ENCODE results near the gene TPST2.

Gene TPST2

DNA sequence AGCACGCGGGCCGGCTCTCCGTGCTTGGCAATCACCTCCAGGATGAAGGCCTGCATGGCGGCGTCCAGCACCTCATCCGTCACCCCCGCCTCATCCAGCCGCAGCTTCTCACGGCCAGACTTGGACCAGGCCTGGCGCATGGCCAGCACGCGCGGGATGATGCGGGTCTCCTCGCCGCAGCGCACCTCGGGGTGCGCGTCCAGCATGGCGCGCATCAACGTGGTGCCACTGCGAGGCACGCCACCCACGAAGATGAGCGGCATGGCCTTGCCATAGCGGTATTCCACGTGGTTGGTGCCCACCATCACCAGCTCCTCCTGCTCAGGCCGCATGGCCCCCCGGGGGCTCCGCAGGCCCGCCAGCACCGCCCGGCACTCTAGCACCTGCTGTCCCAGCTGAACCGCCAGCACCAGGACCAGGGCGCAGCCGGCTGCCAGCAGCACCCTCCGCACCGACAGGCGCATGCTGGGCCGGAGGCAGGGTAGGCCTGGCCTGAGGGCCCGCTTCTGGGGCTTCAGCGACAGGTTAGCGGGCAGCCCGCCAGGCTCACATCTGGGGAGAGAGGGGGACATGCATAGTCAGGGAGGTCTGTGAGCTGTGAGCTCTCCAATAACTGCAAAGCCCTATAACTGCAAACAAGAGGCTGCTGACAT lies 48.6 kb downstream of the TPST2 start:
- H3K9ac ChIP-seq = no peak overlapping the region
- peaks cover 5% of the 10 kb centered on the region; the same call in 1 of the 2 replicates for H3K79me2 ChIP-seq (ENCODE audit: insufficient read depth, low read depth)
- H3K4me3 ChIP-seq (IDR thresholded peaks at IDR 0.05; ENCODE audit: insufficient read depth, low read depth, low read length) = no peak overlapping the region
- no peak overlapping the region for H3K27ac ChIP-seq
- TF ChIP-seq, protein P1, sequence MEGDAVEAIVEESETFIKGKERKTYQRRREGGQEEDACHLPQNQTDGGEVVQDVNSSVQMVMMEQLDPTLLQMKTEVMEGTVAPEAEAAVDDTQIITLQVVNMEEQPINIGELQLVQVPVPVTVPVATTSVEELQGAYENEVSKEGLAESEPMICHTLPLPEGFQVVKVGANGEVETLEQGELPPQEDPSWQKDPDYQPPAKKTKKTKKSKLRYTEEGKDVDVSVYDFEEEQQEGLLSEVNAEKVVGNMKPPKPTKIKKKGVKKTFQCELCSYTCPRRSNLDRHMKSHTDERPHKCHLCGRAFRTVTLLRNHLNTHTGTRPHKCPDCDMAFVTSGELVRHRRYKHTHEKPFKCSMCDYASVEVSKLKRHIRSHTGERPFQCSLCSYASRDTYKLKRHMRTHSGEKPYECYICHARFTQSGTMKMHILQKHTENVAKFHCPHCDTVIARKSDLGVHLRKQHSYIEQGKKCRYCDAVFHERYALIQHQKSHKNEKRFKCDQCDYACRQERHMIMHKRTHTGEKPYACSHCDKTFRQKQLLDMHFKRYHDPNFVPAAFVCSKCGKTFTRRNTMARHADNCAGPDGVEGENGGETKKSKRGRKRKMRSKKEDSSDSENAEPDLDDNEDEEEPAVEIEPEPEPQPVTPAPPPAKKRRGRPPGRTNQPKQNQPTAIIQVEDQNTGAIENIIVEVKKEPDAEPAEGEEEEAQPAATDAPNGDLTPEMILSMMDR (conservative IDR thresholded peaks at IDR 0.05; ENCODE audit: low read depth, low read length) = no peak
- H3K4me2 ChIP-seq = no peak overlapping the region
- no peaks in the 10 kb centered on the region for H4K20me1 ChIP-seq (ENCODE audit: insufficient read depth)
- no peaks in the 10 kb centered on the region; the same call in 1 of the 2 replicates for H3K36me3 ChIP-seq (ENCODE audit: insufficient read depth)
- peaks cover 19% of the 10 kb centered on the region for H3K4me1 ChIP-seq (ENCODE audit: low read depth, poor library complexity, severe bottlenecking)
- H3K27me3 ChIP-seq (ENCODE audit: insufficient read depth, low read depth) = no peaks in the 10 kb centered on the region
- no peak overlapping the region for H2AFZ ChIP-seq (ENCODE audit: low read depth)

DNA sequence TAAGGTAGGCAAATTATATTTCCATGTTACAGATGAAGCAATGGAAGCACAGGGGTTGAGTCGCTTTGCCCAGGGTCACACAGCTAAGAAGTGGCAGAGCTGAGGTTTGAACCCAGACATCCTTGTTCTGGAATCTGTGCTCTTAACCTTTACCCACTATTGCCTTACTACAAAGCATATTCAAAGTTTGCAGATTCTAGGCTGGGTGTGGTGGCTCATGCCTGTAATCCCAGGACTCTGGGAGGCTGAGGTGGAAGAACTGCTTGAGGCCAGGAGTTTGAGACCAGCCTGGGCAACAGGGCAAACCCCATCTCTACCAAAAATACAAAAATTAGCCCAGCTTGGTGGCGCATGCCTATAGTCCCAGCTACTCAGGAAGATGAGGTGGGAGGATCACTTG lies 49.8 kb downstream of the TPST2 start:
- Histone ChIP-seq H3K9ac (no peak overlapping the region), H3K4me3 (IDR thresholded peaks at IDR 0.05; ENCODE audit: insufficient read depth, low read depth, low read length) (no peak overlapping the region), H4K20me1 (ENCODE audit: insufficient read depth) (no peaks in the 10 kb centered on the region), H3K4me1 (ENCODE audit: low read depth, poor library complexity, severe bottlenecking) (peaks cover 26% of the 10 kb centered on the region), H2AFZ (ENCODE audit: low read depth) (no peak overlapping the region), H3K79me2 (ENCODE audit: insufficient read depth, low read depth) (no peaks in the 10 kb centered on the region), H3K36me3 (ENCODE audit: insufficient read depth) (no peaks in the 10 kb centered on the region; the same call in 1 of the 2 replicates), H3K27me3 (ENCODE audit: insufficient read depth, low read depth) (no peaks in the 10 kb centered on the region), H3K27ac (no peak overlapping the region), H3K4me2 (no peak overlapping the region)
- TF ChIP-seq, protein P1 (conservative IDR thresholded peaks at IDR 0.05; ENCODE audit: low read depth, low read length) = no peak

DNA sequence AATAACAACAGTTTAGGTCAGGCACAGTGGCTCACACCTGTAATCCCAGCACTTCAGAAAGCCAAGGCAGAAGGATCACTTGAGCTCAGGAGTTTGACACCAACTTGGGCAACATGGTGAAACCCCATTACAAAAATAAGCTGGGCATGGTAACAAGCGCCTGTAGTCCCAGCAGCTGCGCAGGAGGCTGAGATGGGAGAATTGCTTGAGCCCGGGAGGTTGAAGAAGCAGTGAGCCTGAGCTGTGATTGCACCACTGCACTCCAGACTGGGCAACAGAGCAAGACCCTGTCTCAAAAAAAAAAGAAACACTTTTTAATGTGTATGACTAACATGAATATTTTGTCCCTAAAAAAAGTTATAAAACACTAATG lies 53.2 kb downstream of the TPST2 start:
- Histone ChIP-seq H3K4me3 (IDR thresholded peaks at IDR 0.05; ENCODE audit: insufficient read depth, low read depth, low read length) (no peak overlapping the region), H3K79me2 (ENCODE audit: insufficient read depth, low read depth) (no peaks in the 10 kb centered on the region), H3K27me3 (ENCODE audit: insufficient read depth, low read depth) (no peaks in the 10 kb centered on the region), H3K4me2 (no peak overlapping the region), H3K4me1 (ENCODE audit: low read depth, poor library complexity, severe bottlenecking) (peaks cover 47% of the 10 kb centered on the region), H3K36me3 (ENCODE audit: insufficient read depth) (no peaks in the 10 kb centered on the region; the same call in 1 of the 2 replicates), H2AFZ (ENCODE audit: low read depth) (no peak overlapping the region), H3K27ac (no peak overlapping the region), H4K20me1 (ENCODE audit: insufficient read depth) (no peaks in the 10 kb centered on the region), H3K9ac (no peak overlapping the region)
- TF ChIP-seq, protein P1 (conservative IDR thresholded peaks at IDR 0.05; ENCODE audit: low read depth, low read length) = no peak

DNA sequence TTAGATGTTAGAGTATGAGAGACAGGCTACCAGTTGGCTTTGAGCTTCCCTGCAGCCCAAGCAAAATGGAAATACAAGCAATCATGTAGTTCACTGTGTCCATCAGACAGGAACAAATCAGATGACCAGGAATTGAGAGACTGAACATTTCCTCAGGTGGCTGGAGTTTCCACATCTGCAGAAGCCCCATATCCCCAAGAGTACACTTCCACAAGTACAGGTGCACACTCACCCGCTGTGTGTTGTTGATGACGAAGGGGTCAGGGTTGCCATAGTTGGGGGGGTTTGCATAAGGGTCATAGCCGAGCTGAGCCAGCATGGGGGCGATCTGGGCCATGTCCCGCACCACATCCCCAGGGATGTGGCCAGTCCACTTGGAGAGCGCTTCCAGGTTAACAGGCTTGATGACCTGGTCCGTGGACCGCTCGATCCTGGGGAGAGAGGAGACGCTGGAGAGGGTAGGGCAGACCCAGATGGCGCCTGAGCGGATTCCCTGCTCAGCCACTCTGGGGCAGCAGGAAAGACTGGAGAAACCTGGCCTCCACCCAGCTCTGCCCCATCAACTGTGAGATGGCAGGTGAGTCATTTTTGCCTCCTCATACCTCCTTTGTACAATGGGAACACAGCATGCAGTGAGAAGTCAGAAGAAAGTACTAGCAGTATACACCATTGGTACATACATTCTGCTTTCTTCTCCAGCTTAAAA lies 53.7 kb downstream of the TPST2 start:
- Histone ChIP-seq H3K79me2 (ENCODE audit: insufficient read depth, low read depth) (no peaks in the 10 kb centered on the region), H3K9ac (no peak overlapping the region)

More for the DNA sequence above, 53.7 kb downstream of the TPST2 start:
- H3K36me3 ChIP-seq (ENCODE audit: insufficient read depth) = no peaks in the 10 kb centered on the region; the same call in 1 of the 2 replicates
- H3K4me1 ChIP-seq (ENCODE audit: low read depth, poor library complexity, severe bottlenecking) = peaks cover 52% of the 10 kb centered on the region
- H3K27me3 ChIP-seq (ENCODE audit: insufficient read depth, low read depth) = no peaks in the 10 kb centered on the region
- H4K20me1 ChIP-seq (ENCODE audit: insufficient read depth) = no peaks in the 10 kb centered on the region
- H2AFZ ChIP-seq (ENCODE audit: low read depth) = no peak overlapping the region
- H3K4me2 ChIP-seq = no peak overlapping the region
- H3K4me3 ChIP-seq (IDR thresholded peaks at IDR 0.05; ENCODE audit: insufficient read depth, low read depth, low read length) = no peak overlapping the region
- H3K27ac ChIP-seq = no peak overlapping the region
- TF ChIP-seq, protein P1 (conservative IDR thresholded peaks at IDR 0.05; ENCODE audit: low read depth, low read length) = no peak
